ENCODE measurements around the gene PFKL. TPM values are rescaled to one million over a fixed set of nuclear protein-coding genes. Genes with fewer than 3 reads are reported as not detected.

PFKL gene
- total RNA-seq, 1 experiment from 2014 or later, result 150 TPM

- CTCF ChIA-PET, result no interaction called here
- BruUV-seq (replicated peaks), result no TSS peak
- no peak overlapping the region for H3K9ac ChIP-seq (ENCODE audit: low read length)
- intact Hi-C loops (cut with micrococcal nuclease), result no loop called here
- ATAC-seq, result no peak
- TF ChIP-seq ELF1 (IDR thresholded peaks at IDR 0.05; ENCODE audit: borderline replicate concordance, low read depth) (no peak), EZH2phosphoT487 (IDR thresholded peaks at IDR 0.05; ENCODE audit: borderline replicate concordance) (no peak), CTCF (IDR thresholded peaks at IDR 0.05 in 2 of 3, conservative IDR thresholded peaks at IDR 0.05 in 1 of 3; ENCODE audit: borderline replicate concordance in 1 of 3, insufficient read depth in 1 of 3, low read depth in 2 of 3, low read length in 2 of 3) (no peak), CEBPB (IDR thresholded peaks at IDR 0.05; ENCODE audit: low read depth) (no peak), EZH2 (IDR thresholded peaks at IDR 0.05) (no peak), ZBTB33 (IDR thresholded peaks at IDR 0.05; ENCODE audit: extremely low read depth, insufficient replicate concordance, low read length) (no peak), POLR2A (IDR thresholded peaks at IDR 0.05; ENCODE audit: borderline replicate concordance, extremely low read depth, insufficient read depth, insufficient read length) (no peak), ZNF274 (IDR thresholded peaks at IDR 0.05; ENCODE audit: low read depth, low read length) (no peak), POLR2AphosphoS5 (IDR thresholded peaks at IDR 0.05; ENCODE audit: low read depth, low read length) (no peak)
- H3K4me3 ChIP-seq (replicated peaks in 1 of 2; ENCODE audit: low read depth in 1 of 2, low read length in 2 of 2), result no peak overlapping the region
- H3K4me2 ChIP-seq (ENCODE audit: low read length), result no peak overlapping the region
- H3K27me3 ChIP-seq (ENCODE audit: insufficient read depth, low read length), result no peaks in the 10 kb centered on the region
- H3K4me1 ChIP-seq (ENCODE audit: control insufficient read depth in 1 of 2, insufficient read depth in 2 of 2, low read length in 2 of 2), result no peaks in the 10 kb centered on the region
- H4K20me1 ChIP-seq (ENCODE audit: insufficient read depth), result no peaks in the 10 kb centered on the region
- no peaks in the 10 kb centered on the region for H3K79me2 ChIP-seq (ENCODE audit: insufficient read depth, low read length)
- no peak for DNase-seq (ENCODE audit: low read depth, low spot score)
- RAD21 ChIA-PET (ENCODE audit: low non-redundant PET in 1 of 2, low total read pairs in 2 of 2, uncharacterized antibody in 2 of 2, unreplicated experiment in 2 of 2), result no interaction called here
- no peak overlapping the region for H2AFZ ChIP-seq (ENCODE audit: low read depth, low read length, poor library complexity, severe bottlenecking)
- no peaks in the 10 kb centered on the region for H3K36me3 ChIP-seq (ENCODE audit: control insufficient read depth in 1 of 2, insufficient read depth in 2 of 2, low read length in 2 of 2)
- no peaks in the 10 kb centered on the region; a peak in 1 of 4 replicates for H3K9me3 ChIP-seq (ENCODE audit: control insufficient read depth in 1 of 2, insufficient read depth in 1 of 2, low read depth in 1 of 2, low read length in 2 of 2)
- no peak overlapping the region for H3K27ac ChIP-seq (ENCODE audit: low read depth, low read length)
- H3K9me2 ChIP-seq (ENCODE audit: insufficient read depth), result no peaks in the 10 kb centered on the region
- POLR2A ChIA-PET, result no interaction called here
These were observed 65.6 kb downstream of the PFKL start for GRCh38 chr21:44365251-44365966.

Measured in HCT116 (cell line).